Measurements from ENCODE around the gene LYRM4. TPM values are rescaled to one million over a fixed set of nuclear protein-coding genes. Genes with fewer than 3 reads are reported as not detected.

The LYRM4 gene
- total RNA-seq, 1 donor from 2014 or later: 34.4 TPM

- no peaks in the 10 kb centered on the region for H3K4me1 Mint-ChIP-seq (ENCODE audit: low read depth)
- DNase-seq (ENCODE audit: low spot score, unreplicated experiment): no peak
- no peak overlapping the region for H3K27ac Mint-ChIP-seq
- no peaks in the 10 kb centered on the region for H3K36me3 Mint-ChIP-seq (ENCODE audit: insufficient read depth)
- no peak overlapping the region for H3K4me3 Mint-ChIP-seq (ENCODE audit: low read depth)
- TF ChIP-seq CTCF (IDR thresholded peaks at IDR 0.05; ENCODE audit: unreplicated experiment): no peak
- H3K9me3 Mint-ChIP-seq (ENCODE audit: low read depth): no peaks in the 10 kb centered on the region
- H3K27me3 Mint-ChIP-seq: no peaks in the 10 kb centered on the region
Measured at GRCh38 chr6:5120011-5120410, 140.7 kb downstream of the LYRM4 start.

GRCh38 chr6:5119090-5119951 is 141.4 kb downstream of the LYRM4 start:
- H3K27ac Mint-ChIP-seq: no peak overlapping the region
- no peaks in the 10 kb centered on the region for H3K36me3 Mint-ChIP-seq (ENCODE audit: insufficient read depth)
- no peak for DNase-seq (ENCODE audit: low spot score, unreplicated experiment)
- no peak for TF ChIP-seq CTCF (IDR thresholded peaks at IDR 0.05; ENCODE audit: unreplicated experiment)
- no peaks in the 10 kb centered on the region for H3K4me1 Mint-ChIP-seq (ENCODE audit: low read depth)
- no peaks in the 10 kb centered on the region for H3K9me3 Mint-ChIP-seq (ENCODE audit: low read depth)
- no peaks in the 10 kb centered on the region for H3K27me3 Mint-ChIP-seq
- no peak overlapping the region for H3K4me3 Mint-ChIP-seq (ENCODE audit: low read depth)

GRCh38 chr6:5116243-5116991 is 144.3 kb downstream of the LYRM4 start:
- no peak for DNase-seq (ENCODE audit: low spot score, unreplicated experiment)
- Mint-ChIP-seq H3K9me3 (ENCODE audit: low read depth) (no peaks in the 10 kb centered on the region), H3K27ac (no peak overlapping the region), H3K4me1 (ENCODE audit: low read depth) (no peaks in the 10 kb centered on the region), H3K4me3 (ENCODE audit: low read depth) (no peak overlapping the region), H3K36me3 (ENCODE audit: insufficient read depth) (peaks cover 2% of the 10 kb centered on the region), H3K27me3 (no peaks in the 10 kb centered on the region)
- TF ChIP-seq CTCF (IDR thresholded peaks at IDR 0.05; ENCODE audit: unreplicated experiment): no peak

GRCh38 chr6:5115168-5115567 is 145.6 kb downstream of the LYRM4 start:
- Mint-ChIP-seq H3K4me1 (ENCODE audit: low read depth) (no peaks in the 10 kb centered on the region), H3K27ac (no peak overlapping the region), H3K4me3 (ENCODE audit: low read depth) (no peak overlapping the region), H3K9me3 (ENCODE audit: low read depth) (no peaks in the 10 kb centered on the region), H3K27me3 (no peaks in the 10 kb centered on the region), H3K36me3 (ENCODE audit: insufficient read depth) (peaks cover 3% of the 10 kb centered on the region)
- DNase-seq (ENCODE audit: low spot score, unreplicated experiment): no peak
- peak; percentile 21 for TF ChIP-seq CTCF (IDR thresholded peaks at IDR 0.05; ENCODE audit: unreplicated experiment)

GRCh38 chr6:5113096-5113495 is 147.7 kb downstream of the LYRM4 start:
- no peaks in the 10 kb centered on the region for H3K27me3 Mint-ChIP-seq
- H3K27ac Mint-ChIP-seq: no peak overlapping the region
- H3K4me1 Mint-ChIP-seq (ENCODE audit: low read depth): no peaks in the 10 kb centered on the region
- H3K36me3 Mint-ChIP-seq (ENCODE audit: insufficient read depth): peaks cover 3% of the 10 kb centered on the region
- no peak overlapping the region for H3K4me3 Mint-ChIP-seq (ENCODE audit: low read depth)
- no peaks in the 10 kb centered on the region for H3K9me3 Mint-ChIP-seq (ENCODE audit: low read depth)
- no peak for DNase-seq (ENCODE audit: low spot score, unreplicated experiment)
- TF ChIP-seq CTCF (IDR thresholded peaks at IDR 0.05; ENCODE audit: unreplicated experiment): no peak
